ENCODE data around the gene GPR85.

DNA sequence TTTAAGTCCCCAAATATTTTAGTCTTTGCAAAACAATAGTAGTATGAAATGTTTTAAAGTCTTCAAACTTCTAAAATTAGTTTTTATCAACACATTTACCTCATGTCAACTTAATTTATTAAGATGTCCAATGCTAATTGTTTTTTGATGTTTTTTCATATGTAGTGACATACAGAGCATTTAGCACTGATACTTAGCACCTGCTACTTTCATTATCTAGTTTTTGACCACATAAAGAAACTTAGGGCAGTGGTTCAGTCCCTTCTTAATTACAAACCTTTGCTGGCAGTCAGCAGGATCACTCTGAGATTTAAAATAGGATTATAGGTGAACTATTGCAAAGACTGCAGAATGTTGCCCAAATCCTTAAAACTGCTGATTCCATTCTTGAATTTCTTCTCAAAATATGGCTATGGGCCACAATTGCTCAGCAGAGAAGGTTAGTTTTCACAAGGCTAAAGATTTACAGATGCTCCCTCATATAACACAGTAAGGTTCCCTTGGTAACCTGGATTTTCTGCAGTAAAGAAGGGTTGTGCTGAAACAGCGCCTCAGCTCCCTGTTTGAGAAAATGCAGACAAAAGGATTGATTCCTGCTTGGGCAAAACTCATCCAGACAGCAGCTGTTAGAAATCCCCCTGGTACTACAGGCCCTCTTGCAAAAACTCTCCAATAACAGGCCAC is 3.4 kb downstream of the GPR85 start:
- TF ChIP-seq, protein P1, sequence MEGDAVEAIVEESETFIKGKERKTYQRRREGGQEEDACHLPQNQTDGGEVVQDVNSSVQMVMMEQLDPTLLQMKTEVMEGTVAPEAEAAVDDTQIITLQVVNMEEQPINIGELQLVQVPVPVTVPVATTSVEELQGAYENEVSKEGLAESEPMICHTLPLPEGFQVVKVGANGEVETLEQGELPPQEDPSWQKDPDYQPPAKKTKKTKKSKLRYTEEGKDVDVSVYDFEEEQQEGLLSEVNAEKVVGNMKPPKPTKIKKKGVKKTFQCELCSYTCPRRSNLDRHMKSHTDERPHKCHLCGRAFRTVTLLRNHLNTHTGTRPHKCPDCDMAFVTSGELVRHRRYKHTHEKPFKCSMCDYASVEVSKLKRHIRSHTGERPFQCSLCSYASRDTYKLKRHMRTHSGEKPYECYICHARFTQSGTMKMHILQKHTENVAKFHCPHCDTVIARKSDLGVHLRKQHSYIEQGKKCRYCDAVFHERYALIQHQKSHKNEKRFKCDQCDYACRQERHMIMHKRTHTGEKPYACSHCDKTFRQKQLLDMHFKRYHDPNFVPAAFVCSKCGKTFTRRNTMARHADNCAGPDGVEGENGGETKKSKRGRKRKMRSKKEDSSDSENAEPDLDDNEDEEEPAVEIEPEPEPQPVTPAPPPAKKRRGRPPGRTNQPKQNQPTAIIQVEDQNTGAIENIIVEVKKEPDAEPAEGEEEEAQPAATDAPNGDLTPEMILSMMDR (conservative IDR thresholded peaks at IDR 0.05; ENCODE audit: low read depth, low read length): no peak
- no peak for TF ChIP-seq EZH2phosphoT487 (IDR thresholded peaks at IDR 0.05; ENCODE audit: borderline replicate concordance, low read length)
